HS-27A (cell line): ENCODE results near the gene KIF19.

Source experiments
- DNase-seq: peaks from one replicate; pipeline ENCODE4 v3.0.0-alpha.2; 2012; ENCODE audit warnings: low read depth, missing footprints

KIF19 gene

DNA sequence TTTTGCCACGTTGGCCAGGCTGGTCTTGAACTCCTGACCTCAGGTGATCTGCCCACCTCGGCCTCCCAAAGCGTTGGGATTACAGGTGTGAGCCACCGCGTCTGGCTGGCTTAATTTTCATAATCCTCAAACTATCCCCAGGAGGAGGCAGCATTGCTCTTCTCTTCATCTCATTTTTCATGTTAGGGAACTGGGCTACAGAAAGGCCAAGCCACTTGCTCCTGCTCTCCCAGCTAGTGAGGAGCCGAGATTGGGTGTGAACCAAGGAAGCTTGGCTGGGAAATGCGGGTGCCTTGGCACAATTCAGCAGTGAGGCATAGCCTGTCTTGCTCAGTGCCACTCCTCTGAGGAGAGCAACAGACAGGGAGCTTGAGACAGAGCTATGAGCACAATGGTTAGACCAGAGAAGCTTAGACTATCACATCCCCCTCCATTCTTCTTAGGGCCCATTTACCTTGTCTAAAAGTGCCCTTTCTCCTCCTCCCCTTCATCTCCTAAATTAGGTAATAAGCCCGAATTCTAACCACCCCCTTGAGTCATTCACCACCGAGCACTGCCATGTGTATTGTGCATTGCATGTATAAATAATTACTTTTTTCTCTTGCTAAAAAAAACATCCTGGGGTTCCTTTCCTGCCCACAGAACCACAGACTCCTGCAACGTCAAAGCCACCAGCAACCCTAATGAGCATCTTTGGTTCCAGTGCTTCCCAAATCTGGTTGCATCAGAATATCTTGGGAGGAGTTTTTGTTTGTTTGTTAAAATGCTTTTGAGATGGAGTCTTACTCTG, 20.0 kb upstream of the KIF19 start:
- no peak for DNase-seq

DNA sequence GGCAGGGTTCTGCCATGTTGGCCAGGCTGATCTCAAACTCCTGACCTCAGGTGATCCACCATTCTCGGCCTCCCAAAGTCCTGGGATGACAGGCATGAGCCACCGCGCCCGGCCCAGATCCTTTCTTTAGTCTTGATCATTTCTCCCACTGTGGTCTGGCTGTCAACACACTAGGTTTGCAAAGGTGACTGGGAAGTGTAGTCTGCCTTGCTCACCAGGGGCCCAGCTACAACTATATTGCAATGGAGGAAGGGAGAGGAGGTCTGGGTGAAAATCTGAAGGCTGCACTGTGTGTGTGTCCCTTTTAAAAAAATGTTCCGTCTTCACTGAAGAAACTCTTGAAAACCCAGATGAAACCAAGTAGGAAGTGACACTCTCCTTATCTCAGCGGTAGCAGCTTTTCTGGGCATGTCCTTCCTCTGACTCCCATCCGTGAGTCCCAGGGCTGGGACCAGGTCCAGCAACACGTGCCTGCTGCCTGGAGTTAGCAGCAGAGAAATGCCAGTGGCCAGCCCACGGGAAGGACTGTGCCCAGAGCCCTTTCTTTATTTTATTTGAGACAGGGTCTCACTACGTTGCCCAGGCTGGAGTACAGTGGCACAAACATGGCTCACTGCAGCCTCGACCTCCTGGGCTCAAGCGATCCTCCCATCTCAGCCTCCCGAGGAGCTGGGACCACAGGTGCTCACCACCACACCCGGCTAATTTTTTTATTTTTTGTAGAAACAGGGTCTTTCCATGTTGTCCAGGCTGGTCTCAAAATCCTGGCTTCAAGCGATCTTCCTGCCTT, 17.8 kb upstream of the KIF19 start:
- no peak for DNase-seq

DNA sequence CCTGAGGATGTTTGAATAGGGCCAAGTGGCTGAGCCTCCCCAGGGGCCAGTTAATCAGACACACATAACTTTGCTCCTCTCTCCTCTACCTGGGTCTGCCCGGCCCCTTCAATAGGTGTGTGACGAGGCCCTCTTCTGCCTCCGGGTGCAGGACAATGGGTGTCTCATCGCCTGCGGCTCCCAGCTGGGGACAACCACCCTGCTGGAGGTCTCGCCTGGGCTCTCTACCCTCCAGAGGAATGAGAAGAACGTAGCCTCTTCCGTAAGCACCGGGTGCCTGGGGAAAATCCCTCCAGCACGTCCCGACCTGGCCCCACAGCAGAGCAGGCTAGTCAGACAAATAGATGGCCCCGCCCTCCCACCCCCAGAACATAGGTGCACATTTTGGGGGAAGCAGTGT, 16.1 kb upstream of the KIF19 start:
- no peak for DNase-seq

DNA sequence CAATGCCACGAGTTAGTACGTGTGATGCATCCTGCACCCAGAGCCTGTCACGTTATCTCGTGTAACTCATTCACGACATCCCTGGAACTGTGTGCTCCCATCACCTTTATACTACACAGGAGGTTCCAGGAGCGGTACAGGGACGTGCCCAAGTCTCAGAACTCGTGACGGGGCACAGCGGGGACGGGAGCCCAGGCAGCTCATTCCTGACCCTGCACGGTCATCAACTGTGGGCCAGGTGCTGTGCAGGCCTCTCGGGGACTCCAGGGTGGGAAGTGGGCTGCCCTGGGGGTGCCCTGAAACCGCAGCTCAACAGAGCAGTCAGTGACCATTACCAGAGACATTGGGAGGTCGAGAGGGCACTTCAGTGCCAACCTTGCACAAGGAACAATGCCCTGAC, 11.1 kb upstream of the KIF19 start:
- DNase-seq = no peak

DNA sequence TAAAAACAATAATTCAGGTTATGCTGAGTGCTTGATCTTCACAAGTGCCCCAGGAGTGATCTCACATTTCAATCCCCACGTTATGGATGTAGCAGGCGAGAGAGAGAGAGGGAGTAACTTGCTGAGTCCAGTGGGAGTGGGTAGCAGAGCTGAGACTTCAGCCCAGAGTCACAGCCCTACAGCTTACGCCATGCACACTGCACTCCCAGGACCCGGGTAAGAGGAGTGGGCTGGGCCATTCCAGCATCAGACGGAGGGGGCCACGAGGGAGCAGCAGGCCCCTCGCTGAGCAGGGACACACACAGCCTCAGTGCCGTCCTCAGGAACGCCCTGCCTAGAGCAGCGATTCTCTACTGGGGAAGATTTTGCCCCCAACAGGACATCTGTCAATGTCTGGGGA, 9.8 kb upstream of the KIF19 start:
- DNase-seq = no peak

DNA sequence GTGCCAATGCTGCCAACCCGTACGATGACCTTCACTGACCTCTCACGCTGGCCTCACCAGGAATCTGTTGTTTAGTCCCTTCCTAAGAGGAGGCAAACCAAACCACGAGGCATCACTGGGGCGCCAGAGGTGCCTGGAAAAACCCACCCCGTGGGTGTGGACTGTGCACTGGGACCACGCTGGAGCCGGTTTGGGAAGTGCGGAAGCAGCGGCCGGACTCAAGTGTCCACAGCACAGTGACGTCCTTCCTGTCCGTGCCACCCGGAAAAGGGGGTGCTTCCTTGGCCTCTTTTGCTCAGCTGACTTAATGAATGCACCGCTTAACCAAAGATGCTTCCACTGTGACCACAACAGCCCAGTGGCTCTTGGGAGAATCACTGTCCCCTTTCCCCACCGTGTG, 9.0 kb upstream of the KIF19 start:
- no peak for DNase-seq

DNA sequence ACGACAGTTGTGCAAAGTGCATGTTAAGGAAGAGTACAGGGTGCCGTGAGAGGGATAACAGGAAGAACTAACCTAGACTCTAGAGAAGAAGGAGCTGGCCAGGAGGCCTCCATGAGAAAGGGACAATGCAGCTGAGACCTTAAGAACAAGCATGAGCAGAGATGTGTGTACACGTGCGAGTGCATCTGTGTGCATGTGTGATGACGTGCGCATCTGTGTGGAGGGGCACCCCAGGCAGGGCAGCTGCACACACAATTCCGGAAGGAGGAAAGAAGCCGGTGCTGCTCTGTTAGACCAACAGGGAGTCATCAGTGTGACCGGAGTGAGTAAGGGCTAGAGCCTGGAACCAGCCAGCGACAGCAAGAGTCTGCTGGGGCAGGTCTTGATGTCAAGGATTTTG, 7.6 kb upstream of the KIF19 start:
- DNase-seq = no peak

DNA sequence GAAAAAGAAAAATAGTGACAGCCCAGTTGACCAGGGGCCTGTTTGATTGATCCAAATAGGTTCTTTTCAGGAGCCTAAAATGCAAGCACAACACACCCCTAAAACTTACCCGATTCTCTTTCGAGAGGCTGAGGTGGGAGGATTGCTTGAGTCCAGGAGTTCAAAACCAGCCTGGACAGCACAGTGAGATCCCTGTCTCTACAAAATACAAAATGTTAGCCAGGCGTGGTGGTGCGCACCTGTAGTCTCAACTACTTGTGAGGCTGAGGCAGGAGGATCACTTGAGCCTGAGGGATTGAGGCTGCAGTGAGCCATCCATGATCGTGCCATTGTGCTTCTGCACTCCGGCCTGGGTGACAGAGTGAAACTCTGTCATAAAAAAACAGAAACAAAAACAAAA, 1.5 kb upstream of the KIF19 start:
- no peak for DNase-seq

DNA sequence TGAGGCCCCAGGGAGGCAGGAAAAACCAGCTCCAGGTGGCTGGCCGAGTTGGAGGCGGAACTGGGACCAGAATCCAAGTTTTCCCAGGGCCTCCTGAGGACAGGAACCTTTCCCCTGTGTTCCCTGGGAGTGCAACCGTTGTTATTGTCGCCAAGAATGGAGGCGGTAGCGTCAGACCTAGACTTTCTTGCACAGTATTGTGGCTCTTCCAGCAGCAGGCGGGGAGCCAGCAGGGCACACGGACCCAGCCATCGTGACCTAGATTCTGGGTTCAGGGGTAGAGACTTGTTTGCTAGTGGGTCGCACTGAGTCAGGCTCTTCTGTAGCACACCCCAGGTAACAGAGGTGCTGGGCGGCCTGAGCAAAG, 667 bp upstream of the KIF19 start:
- DNase-seq = no peak

DNA sequence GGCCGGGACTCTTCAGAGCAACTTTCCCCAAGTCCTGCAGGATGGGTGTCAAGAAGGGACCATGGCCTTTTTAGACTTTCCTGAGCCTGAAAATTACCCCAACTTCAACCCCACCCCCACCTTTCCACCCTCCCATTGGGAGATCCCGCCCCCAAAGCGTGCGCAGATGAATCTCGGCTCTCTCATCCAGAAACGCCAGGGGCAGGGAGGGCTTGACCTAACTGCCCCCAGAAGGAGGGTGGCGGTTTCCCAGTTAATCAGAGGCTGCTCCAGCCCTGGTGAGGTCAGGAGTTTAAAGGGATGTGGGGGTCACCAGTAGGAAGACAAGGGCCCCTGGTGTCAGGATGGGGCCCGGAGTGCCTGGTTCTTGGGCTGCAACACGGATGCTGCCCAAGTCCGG, 480 bp downstream of the KIF19 start:
- DNase-seq = no peak

DNA sequence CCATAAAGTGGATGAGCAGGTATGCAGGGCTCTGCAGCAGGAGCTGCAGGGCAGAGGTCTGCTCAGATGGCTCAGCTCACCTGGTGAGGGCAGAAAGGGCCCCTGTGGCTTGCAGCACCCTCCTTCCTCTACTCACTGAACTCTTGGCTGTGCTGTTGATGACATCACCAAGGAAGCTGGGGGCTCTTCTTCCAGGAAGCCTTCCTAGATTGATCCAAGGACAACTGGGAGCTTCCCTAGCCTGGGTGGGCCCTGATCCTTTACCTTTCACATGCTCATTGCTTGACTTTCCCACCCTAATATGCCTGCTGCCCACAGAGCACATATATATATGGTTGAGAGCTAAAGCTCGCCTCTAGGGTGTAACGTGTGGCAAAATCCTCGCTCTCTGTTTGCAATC, 2.5 kb downstream of the KIF19 start:
- DNase-seq = no peak

DNA sequence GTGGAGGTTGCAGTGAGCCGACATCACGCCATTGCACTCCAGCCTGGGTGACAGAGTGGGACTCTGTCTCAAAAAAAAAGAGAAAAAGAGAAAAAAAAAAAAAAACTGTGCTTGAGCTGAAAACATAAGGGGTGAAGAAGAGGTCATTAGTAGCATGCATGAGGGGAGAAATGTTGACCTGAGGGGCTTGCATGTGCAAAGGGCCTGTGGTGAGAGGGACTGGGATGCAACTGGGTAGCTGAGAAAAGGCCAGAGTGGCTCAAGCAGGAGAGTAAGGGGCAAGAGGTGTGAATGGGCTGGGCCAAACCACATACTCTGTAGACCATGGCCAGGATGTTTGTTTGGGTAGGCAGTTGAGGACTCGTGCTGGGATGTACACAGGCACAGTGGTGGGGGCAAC, 3.4 kb downstream of the KIF19 start:
- DNase-seq = no peak

DNA sequence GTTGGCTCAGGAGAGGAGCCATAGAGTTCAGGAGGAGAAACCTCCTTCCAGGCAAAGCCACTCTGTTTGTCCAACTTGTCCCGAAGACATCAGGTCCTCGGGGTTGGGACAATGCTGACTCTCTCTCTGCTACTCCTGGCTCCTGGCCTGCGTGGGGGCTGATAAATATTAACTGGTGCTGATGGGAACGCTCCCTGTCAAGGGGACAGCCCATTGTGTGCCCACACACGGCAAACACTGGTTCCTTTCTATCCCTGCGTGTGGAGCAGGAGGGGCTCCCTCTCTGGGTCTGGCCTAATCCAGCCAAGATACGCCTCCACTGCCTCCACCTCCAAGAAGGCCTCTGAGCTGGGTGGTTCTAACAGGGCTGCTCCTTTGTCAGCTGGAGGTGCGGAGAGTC, 4.4 kb downstream of the KIF19 start:
- DNase-seq = no peak

DNA sequence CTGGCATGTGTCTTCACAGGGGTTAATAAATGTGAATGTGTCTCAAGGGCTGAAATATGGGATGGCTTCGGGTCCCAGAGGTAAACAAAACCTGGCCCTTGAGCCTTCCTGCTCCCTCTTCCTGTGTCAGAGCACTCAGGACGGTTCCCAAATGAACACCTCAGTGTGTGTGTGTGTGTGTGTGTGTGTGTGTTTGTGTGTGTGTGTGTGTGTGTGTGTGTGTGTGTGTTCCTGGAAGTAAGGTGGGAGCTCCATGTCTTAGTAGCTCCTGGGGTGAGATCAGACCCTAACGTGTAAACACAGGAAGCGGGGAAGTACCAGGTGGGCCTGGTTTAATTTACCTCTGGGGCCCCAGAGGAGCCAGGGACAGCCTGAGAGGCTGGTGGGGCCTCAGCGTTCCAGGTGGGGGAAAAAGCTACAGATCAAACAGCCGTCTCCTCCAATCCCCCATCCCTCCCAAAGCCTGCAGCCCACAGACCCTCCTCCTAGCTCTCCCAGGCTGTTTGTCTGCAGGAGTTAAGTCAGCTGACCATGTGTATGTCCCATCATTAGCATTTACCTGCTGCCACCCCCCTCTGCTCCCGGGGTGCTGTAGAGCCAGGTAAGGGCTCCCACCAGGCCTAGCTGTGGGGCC, 6.1 kb downstream of the KIF19 start:
- DNase-seq = no peak

DNA sequence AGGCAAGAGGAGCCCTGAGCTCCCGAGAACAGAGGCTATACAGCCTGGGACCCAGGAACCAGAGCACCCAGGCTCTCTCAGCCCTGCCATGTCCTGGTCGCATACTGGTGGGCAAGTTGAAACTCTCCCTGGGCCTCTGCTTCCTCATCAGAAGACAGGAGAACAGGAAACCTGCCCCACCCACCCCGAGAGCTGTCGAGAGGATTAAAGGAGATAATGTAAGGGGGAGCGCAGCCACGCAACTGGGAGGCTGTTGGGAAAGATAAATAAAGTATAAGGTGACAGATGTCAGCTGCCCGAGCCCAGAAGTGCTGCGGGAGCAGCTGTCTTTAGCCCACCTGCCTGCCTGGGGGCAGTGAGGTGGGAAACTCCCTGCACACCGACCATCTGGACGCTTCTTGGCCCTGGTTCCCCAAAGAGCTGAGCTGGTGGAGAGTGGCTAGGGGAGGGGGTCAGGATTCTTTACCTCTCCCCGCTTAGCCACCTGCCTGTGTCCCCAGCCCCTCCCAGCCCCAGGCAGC, 6.8 kb downstream of the KIF19 start:
- no peak for DNase-seq

DNA sequence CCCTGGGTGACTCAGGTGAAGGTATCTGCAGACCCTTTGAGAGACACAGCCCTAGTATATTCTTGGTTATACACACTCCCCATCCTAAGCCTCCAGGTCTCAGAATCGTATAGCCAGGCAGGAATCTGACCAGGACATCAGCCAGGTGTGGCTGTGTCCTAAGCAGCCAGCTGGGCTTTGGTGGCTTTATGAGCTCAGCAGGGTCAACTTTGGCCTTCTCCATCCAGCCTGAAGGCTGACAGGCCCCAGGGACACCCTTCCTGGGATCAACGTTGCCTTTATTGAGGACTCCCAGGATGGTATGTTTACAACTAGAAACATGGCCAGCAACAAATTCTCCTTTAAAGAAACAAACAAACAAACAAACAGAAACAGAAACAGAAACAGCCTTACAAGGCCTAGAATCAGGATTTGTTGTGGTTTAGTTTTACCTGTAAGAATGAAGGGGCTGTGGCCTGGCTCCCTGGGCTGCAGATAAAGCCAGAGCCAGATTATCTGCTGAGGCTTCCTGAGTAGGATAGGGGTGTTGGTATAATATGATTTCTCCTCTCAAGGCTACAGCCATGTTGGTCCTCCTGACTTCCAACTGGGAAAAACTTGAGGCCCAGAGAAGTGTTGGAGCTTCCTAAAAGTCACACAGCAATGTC, 8.5 kb downstream of the KIF19 start:
- DNase-seq = no peak

DNA sequence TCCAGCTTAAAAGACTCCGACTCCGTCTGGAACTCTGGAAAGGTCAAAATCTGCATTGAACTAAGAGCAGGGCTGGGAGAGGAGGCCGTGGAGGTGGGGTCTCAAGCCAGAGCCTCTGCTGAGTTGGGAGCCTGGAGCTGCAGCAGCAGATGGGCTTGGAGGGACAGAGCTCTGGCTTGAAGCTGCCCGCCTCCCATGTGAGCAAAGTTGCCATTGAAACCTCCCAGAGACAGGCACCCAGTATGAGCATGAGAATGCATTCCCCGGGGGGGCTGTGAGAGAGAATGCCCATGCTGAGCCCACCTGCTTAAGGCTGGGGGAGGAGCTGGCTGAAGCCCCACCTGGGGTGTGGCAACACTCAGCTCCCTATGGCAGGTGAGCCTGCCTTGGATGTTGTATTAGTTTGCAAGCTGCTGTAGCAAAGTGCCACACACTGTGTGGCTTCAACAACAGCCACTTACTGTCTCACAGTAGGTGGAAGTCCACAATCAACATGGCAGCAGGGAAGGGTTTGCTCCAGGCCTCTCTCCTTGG, 9.6 kb downstream of the KIF19 start:
- no peak for DNase-seq

DNA sequence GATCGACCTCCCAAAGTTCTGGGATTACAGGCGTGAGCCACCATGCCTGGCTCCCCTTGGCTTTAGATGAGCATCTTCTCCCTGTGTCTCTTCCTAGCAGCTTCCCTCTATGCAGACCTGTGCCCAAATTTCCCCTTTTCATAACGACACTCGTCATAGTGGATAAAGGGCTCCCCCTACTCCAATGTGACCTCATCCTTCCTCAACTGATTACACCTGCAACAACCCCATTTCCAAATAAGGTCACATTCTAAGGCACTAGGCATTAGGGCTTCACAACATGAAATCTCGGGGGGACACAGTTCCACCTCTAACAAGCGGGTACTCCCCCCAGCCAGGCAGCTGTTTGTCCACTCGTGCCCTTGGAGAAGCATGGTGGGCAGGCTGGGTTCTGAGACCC, 10.3 kb downstream of the KIF19 start:
- no peak for DNase-seq

DNA sequence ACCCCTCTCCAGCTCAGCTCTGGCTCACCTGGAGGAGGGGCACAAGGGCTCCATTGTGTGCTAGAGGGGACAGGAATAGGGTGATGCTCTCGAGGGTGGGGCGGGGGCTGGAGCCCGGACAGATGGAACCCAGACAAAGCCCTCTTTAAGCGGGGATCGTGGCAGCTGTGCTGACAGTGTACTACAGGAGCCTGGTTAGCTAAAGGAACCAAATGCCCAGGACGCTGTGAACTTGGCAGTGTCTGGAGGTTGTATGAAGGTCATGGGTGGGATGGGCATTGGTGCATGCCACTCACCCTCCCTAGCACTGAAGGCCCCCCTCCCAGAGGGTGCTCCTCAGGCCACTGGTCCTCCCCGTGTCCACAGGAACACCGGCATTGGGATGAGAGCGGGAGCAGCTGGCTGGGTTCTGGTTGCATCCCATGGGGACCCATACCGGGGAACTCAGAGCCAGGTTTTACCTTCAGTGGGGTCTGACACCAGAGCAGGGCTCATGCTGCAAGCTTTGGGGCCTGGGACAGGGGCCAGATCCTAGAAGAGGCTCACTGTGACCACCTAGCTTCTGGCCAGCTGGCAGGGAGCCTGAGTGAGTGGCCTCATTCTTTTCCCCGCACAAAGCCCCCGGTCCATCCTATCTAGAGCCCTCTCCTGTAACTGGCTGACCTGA, 11.9 kb downstream of the KIF19 start:
- DNase-seq = no peak

DNA sequence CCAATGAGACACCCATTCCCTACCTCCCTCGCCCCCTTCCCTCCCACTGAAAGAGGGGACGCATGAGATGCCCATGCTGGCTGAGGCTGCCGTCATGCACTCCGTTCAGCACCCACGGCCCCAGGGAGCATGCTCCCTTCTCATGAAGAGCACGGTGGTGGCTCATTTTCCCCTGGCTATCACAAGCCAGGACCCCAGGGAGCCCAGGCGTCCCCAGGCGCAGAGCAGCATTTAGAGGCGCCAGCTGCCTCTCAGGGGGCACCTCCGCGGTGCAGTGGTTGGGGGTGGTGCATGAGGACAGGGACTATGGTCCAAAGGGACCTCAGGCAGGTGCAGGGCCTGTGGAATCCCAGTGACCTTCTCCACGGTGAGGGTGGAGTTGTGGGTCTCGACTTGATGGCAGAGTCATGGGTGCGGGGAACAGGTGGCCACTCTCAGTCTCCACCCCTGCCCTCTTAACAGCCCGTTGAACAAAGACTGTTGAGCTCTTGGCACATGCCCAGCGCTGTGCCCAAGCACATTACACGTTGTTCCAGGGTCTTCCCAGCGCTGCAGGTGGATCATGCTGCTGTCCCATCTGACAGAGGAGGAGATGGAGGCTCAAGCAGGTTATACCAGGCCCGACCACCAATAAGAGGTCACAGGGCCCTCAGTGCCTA, 13.6 kb downstream of the KIF19 start:
- DNase-seq = no peak

DNA sequence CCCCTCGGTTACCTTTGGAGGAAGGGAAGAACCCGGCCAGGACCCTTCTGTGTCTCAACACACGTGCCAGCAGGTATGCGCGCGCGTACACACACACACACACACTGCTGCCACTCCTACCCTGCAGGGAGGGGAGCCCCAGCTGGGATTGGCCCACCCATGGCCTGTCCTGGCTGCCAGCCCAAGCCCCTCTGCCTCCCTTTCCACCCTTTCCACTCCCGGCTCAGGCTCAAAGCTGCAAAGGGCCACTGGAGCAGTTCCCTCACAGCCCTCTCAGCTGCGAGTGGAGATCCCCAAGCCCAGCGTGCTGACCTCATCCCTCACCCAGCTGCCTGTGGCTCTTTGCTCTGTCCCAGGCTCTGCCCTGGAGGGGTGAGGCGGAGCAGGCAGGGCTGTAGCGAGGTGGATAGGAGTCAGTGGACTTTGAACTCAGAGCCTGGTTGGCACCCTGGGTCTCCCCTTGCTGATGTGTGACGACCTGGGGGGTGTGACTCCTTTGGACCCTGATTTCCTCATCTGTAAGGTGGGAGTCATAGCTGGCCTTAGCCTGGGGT, 14.5 kb downstream of the KIF19 start:
- no peak for DNase-seq
